ENCODE measurements around the gene BOLA2B.
"Not testable (repeated sequence)": the region's sequence is repeated elsewhere in the genome, so short reads cannot be mapped to it uniquely, and the experiment has no call there.

The BOLA2B gene

GRCh38 chr16:30184096-30184890 is 9.2 kb downstream of the BOLA2B start:
- no peak for DNase-seq

GRCh38 chr16:30183233-30184095 is 10.0 kb downstream of the BOLA2B start, which contains the start of gene CORO1A:
Gene CORO1A (plus strand): TSS chr16:30183602. CDS start chr16:30185210, 1,608 bp downstream.
- peak; percentile 58 for DNase-seq

GRCh38 chr16:30180741-30181140 is 12.7 kb downstream of the BOLA2B start:
- DNase-seq: no peak

GRCh38 chr16:30179931-30180330 is 13.5 kb downstream of the BOLA2B start:
- no peak for DNase-seq

- DNase-seq: no peak
Observed at GRCh38 chr16:30179195-30179594, 14.3 kb downstream of the BOLA2B start.

- DNase-seq: not testable (repeated sequence)
Observed at GRCh38 chr16:30176876-30177275, 16.6 kb downstream of the BOLA2B start.

GRCh38 chr16:30173054-30173453 is 20.4 kb downstream of the BOLA2B start:
- no peak for DNase-seq

- DNase-seq: not testable (repeated sequence)
Observed at GRCh38 chr16:30170145-30170544, 23.3 kb downstream of the BOLA2B start.

GRCh38 chr16:30169416-30169815 is 24.1 kb downstream of the BOLA2B start:
- not testable (repeated sequence) for DNase-seq

GRCh38 chr16:30168746-30169145 is 24.7 kb downstream of the BOLA2B start:
- DNase-seq: not testable (repeated sequence)

- DNase-seq: no peak
Observed at GRCh38 chr16:30166202-30166902, 27.1 kb downstream of the BOLA2B start.

- no peak for DNase-seq
Observed at GRCh38 chr16:30163538-30163937, 29.9 kb downstream of the BOLA2B start.

- DNase-seq: no peak
Observed at GRCh38 chr16:30157214-30157613, 36.3 kb downstream of the BOLA2B start.

- no peak for DNase-seq
Observed at GRCh38 chr16:30155188-30155587, 38.3 kb downstream of the BOLA2B start.

- no peak for DNase-seq
Observed at GRCh38 chr16:30152517-30152916, 40.9 kb downstream of the BOLA2B start.

- no peak for DNase-seq
Observed at GRCh38 chr16:30151091-30151490, 42.4 kb downstream of the BOLA2B start.

- DNase-seq: no peak
Observed at GRCh38 chr16:30149250-30149930, 44.1 kb downstream of the BOLA2B start.

GRCh38 chr16:30147843-30148510 is 45.5 kb downstream of the BOLA2B start:
- DNase-seq: no peak

GRCh38 chr16:30145657-30146056 is 47.8 kb downstream of the BOLA2B start:
- DNase-seq: no peak

GRCh38 chr16:30144917-30145316 is 48.5 kb downstream of the BOLA2B start:
- DNase-seq: no peak

GRCh38 chr16:30144017-30144416 is 49.4 kb downstream of the BOLA2B start:
- DNase-seq: no peak

GRCh38 chr16:30143347-30143702 is 50.1 kb downstream of the BOLA2B start:
- DNase-seq: no peak
